ENCODE data around the gene C4orf36.
"Not testable (repeated sequence)": the region's sequence is repeated elsewhere in the genome, so short reads cannot be mapped to it uniquely, and the experiment has no call there.

The C4orf36 gene

GRCh38 chr4:86917212-86918039 lies 25.2 kb upstream of the C4orf36 start:
- DNase-seq (ENCODE audit: low read depth in 2 of 3, low spot score in 2 of 3): no peak

GRCh38 chr4:86916392-86916791 lies 24.2 kb upstream of the C4orf36 start:
- no peak for DNase-seq (ENCODE audit: low read depth in 2 of 3, low spot score in 2 of 3)

GRCh38 chr4:86910820-86911684 lies 18.8 kb upstream of the C4orf36 start:
- DNase-seq (ENCODE audit: low read depth in 2 of 3, low spot score in 2 of 3): no peak

- DNase-seq (ENCODE audit: low read depth in 2 of 3, low spot score in 2 of 3): no peak
Observed at GRCh38 chr4:86910369-86910768, 18.1 kb upstream of the C4orf36 start.

- DNase-seq (ENCODE audit: low read depth in 2 of 3, low spot score in 2 of 3): no peak
Observed at GRCh38 chr4:86909546-86910295, 17.5 kb upstream of the C4orf36 start.

GRCh38 chr4:86908251-86908657 lies 16.0 kb upstream of the C4orf36 start:
- no peak for DNase-seq (ENCODE audit: low read depth in 2 of 3, low spot score in 2 of 3)

GRCh38 chr4:86901864-86902263 lies 9.6 kb upstream of the C4orf36 start:
- DNase-seq (ENCODE audit: low read depth in 2 of 3, low spot score in 2 of 3): no peak

GRCh38 chr4:86898562-86898961 lies 6.3 kb upstream of the C4orf36 start:
- no peak for DNase-seq (ENCODE audit: low read depth in 2 of 3, low spot score in 2 of 3)

- DNase-seq (ENCODE audit: low read depth in 2 of 3, low spot score in 2 of 3): no peak
Observed at GRCh38 chr4:86896596-86896995, 4.4 kb upstream of the C4orf36 start.

GRCh38 chr4:86895692-86896488 lies 3.7 kb upstream of the C4orf36 start:
- DNase-seq (ENCODE audit: low read depth in 2 of 3, low spot score in 2 of 3): no peak

- DNase-seq (ENCODE audit: low read depth in 2 of 3, low spot score in 2 of 3): no peak
Observed at GRCh38 chr4:86894455-86894854, 2.2 kb upstream of the C4orf36 start.

GRCh38 chr4:86893136-86893535 lies 914 bp upstream of the C4orf36 start:
- no peak for DNase-seq (ENCODE audit: low read depth in 2 of 3, low spot score in 2 of 3)

GRCh38 chr4:86892636-86892960 lies 376 bp upstream of the C4orf36 start:
- DNase-seq (ENCODE audit: low read depth in 2 of 3, low spot score in 2 of 3): no peak

GRCh38 chr4:86890790-86891189 lies 1.4 kb downstream of the C4orf36 start:
- DNase-seq (ENCODE audit: low read depth in 2 of 3, low spot score in 2 of 3): no peak

GRCh38 chr4:86879641-86880040 lies 12.6 kb downstream of the C4orf36 start:
- DNase-seq (ENCODE audit: low read depth in 2 of 3, low spot score in 2 of 3): no peak

- no peak for DNase-seq (ENCODE audit: low read depth in 2 of 3, low spot score in 2 of 3)
Observed at GRCh38 chr4:86878640-86879039, 13.6 kb downstream of the C4orf36 start.

- no peak for DNase-seq (ENCODE audit: low read depth in 2 of 3, low spot score in 2 of 3)
Observed at GRCh38 chr4:86876894-86877685, 15.1 kb downstream of the C4orf36 start.

- DNase-seq (ENCODE audit: low read depth in 2 of 3, low spot score in 2 of 3): not testable (repeated sequence)
Observed at GRCh38 chr4:86875436-86875835, 16.8 kb downstream of the C4orf36 start.

- no peak for DNase-seq (ENCODE audit: low read depth in 2 of 3, low spot score in 2 of 3)
Observed at GRCh38 chr4:86872135-86872534, 20.1 kb downstream of the C4orf36 start.

- DNase-seq (ENCODE audit: low read depth in 2 of 3, low spot score in 2 of 3): no peak
Observed at GRCh38 chr4:86870442-86871069, 21.7 kb downstream of the C4orf36 start.

Data from activated CD8-positive, alpha-beta memory T cell treated with anti-CD3 and anti-CD28 coated beads for 48 hours (primary cell).